Neural cell (in vitro differentiated cells): ENCODE data around the gene PTPRB.

ENCODE experiments used
- EZH2 ChIP-seq: fragments of 200-600, 300-800 bp; shearing (Covaris generic), sonication (generic); IDR thresholded peaks from 2 replicates; pipeline ENCODE4 v1.6.1; 2014; ENCODE audit warnings: antibody characterized with exemption, low read length, borderline replicate concordance, mild to moderate bottlenecking; ENCODE audit not compliant: insufficient read depth, poor library complexity, severe bottlenecking
- MXI1 ChIP-seq: fragments of 450-650 bp; conservative IDR thresholded peaks from 2 replicates; pipeline ENCODE4 v1.6.1; 2014; ENCODE audit warnings: antibody characterized with exemption, mild to moderate bottlenecking; ENCODE audit not compliant: poor library complexity, severe bottlenecking
- SMC3 ChIP-seq: fragments of 450-650 bp; conservative IDR thresholded peaks from 2 replicates; pipeline ENCODE4 v1.6.1; 2014; ENCODE audit warnings: antibody characterized with exemption, mild to moderate bottlenecking, moderate library complexity; ENCODE audit not compliant: poor library complexity
- TAF1 ChIP-seq: IDR thresholded peaks from 2 replicates; pipeline ENCODE4 v1.6.1; 2012; ENCODE audit warnings: low read depth
- TF ChIP-seq, protein P1 (sequence below): fragments of 450-650 bp; IDR thresholded peaks from 2 replicates; pipeline ENCODE4 v1.5.1; 2014; ENCODE audit warnings: antibody characterized with exemption, mild to moderate bottlenecking, moderate library complexity; ENCODE audit not compliant: poor library complexity, severe bottlenecking
- TF ChIP-seq, protein P2 (sequence below): IDR thresholded peaks from 2 replicates; pipeline ENCODE4 v1.6.1; 2012; ENCODE audit warnings: borderline replicate concordance

GRCh38 chr12:70507442-70507841 lies 129.8 kb downstream of the PTPRB start:
- TF ChIP-seq, protein P1, sequence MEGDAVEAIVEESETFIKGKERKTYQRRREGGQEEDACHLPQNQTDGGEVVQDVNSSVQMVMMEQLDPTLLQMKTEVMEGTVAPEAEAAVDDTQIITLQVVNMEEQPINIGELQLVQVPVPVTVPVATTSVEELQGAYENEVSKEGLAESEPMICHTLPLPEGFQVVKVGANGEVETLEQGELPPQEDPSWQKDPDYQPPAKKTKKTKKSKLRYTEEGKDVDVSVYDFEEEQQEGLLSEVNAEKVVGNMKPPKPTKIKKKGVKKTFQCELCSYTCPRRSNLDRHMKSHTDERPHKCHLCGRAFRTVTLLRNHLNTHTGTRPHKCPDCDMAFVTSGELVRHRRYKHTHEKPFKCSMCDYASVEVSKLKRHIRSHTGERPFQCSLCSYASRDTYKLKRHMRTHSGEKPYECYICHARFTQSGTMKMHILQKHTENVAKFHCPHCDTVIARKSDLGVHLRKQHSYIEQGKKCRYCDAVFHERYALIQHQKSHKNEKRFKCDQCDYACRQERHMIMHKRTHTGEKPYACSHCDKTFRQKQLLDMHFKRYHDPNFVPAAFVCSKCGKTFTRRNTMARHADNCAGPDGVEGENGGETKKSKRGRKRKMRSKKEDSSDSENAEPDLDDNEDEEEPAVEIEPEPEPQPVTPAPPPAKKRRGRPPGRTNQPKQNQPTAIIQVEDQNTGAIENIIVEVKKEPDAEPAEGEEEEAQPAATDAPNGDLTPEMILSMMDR: no peak
- no peak for TF ChIP-seq EZH2
- no peak for TF ChIP-seq SMC3
- no peak for TF ChIP-seq TAF1
- TF ChIP-seq, protein P2, sequence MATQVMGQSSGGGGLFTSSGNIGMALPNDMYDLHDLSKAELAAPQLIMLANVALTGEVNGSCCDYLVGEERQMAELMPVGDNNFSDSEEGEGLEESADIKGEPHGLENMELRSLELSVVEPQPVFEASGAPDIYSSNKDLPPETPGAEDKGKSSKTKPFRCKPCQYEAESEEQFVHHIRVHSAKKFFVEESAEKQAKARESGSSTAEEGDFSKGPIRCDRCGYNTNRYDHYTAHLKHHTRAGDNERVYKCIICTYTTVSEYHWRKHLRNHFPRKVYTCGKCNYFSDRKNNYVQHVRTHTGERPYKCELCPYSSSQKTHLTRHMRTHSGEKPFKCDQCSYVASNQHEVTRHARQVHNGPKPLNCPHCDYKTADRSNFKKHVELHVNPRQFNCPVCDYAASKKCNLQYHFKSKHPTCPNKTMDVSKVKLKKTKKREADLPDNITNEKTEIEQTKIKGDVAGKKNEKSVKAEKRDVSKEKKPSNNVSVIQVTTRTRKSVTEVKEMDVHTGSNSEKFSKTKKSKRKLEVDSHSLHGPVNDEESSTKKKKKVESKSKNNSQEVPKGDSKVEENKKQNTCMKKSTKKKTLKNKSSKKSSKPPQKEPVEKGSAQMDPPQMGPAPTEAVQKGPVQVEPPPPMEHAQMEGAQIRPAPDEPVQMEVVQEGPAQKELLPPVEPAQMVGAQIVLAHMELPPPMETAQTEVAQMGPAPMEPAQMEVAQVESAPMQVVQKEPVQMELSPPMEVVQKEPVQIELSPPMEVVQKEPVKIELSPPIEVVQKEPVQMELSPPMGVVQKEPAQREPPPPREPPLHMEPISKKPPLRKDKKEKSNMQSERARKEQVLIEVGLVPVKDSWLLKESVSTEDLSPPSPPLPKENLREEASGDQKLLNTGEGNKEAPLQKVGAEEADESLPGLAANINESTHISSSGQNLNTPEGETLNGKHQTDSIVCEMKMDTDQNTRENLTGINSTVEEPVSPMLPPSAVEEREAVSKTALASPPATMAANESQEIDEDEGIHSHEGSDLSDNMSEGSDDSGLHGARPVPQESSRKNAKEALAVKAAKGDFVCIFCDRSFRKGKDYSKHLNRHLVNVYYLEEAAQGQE: no peak
- no peak for TF ChIP-seq MXI1
